ENCODE data around the gene ZNF521.

The ZNF521 gene

DNA sequence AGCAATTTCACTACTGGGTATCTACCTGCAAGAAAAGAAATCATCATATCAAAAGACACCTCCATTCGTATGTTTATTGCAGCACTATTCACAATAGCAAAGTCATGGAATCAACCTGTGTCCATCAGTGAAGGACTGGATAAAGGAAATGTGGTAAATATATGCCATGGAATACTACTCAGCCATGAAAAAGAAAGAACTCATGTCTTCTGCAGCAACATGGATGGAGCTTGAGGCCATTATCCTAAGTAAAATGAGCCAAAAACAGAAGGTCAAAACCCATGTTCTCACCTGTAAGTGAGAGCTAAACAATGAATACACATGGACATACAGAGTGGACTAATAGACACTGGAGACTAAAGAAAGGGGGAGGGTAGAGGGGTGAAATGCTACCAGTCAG is 322.2 kb downstream of the ZNF521 start:
- no peak for DNase-seq (ENCODE audit: low spot score)

DNA sequence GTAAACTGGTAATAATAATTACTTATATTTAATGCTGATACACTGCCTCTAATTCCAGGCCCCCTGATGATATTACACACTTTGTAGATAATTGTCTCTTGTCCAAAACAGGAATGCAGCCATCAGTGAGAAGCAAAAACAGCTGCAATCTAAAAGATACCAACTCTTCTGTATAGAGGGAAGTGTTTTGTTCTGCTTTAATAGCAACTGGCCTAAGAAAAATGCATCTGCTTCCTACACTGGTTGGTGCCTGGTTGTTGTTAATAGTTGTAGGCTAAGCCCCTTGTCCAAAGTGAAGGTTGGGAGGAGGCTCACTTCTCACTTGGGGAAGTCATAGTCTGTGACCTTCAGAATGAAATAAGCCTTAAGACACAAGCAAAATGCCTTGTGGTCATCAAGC is 332.0 kb downstream of the ZNF521 start:
- no peak for DNase-seq (ENCODE audit: low spot score)

DNA sequence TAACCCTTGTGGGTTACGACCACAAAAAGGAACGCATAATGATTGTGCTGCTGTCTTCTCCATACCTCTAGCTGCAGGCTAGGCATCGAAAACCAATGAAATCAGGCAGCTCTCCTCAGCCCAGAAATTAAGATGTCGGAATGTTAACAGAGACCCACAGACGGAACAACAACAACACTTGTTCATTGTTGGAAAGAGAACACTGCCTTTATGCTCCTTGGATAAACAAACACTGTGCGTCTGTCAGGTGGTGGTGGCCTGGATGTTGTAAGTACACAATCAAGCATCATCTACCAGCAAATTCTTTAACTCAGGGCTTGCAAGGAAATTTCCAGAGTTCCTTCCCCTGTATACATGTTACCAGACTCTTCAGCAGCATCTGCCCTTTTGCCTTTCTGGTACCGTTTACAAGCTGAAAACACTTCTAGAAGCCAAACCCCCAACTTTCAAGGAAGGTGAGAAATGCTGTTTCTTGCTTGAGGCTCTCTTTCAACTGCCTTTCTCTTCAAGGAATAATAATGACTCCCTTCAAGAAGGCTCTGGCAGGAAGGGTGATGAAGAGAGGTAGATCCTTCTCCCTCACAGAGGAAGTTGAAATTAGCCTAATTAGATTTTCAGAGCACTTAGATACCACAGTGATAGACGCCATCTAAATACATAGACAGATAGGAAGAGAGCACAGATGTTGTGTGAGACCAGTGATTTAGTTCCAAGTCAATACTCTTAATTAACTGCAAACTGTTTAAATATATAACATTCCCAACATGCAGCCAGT is 332.7 kb downstream of the ZNF521 start:
- DNase-seq (ENCODE audit: low spot score) = no peak

DNA sequence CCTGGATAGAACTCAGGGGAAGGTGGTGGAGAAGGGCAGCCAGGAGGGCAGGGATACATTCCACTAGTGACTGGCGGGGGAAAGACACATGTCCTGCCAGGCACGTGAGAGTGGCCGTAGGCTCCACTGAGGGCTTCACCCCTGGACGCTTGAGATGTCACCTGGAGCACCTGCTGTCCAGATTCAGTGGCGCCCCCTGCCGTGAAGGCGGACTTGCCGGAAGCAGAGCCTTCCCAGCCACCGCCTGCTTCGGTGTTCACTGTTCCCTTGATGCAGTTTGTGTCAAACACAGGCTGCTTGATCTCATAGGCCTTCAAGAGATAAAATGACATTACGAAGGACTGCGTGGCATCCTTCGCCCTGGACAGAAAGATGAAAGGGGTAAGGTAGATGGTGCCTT is 335.3 kb downstream of the ZNF521 start:
- no peak for DNase-seq (ENCODE audit: low spot score)

DNA sequence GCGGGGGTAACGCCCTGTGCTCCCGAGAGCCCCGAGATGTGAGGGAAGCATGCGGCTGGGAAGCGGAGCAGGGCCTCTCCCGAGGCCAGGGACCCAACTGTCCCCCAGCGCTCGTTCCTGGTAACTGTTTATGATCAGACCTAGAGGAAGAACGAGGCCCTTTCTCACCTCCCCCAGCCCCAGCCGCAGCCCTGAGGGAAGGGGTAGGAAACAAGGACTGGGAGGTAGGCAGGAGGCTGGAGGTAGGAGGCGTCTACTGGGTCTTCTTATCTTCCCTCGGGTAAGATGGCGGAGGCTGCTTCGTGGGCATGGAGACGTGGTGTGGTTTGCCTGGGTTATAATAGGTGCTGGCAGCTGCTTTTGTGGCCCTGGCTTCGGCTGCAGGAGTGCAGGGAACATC is 335.8 kb downstream of the ZNF521 start:
- DNase-seq (ENCODE audit: low spot score) = no peak
